BE2C (cell line): Measurements from ENCODE around the gene SPARC.

ENCODE experiments used
- DNase-seq: peaks from one replicate; pipeline ENCODE4 v3.0.0-alpha.2; 2020
- H3K27me3 ChIP-seq: fragments of 250-450 bp; sonication (Bioruptor Pico); 2 replicates; pipeline ENCODE4 v1.5.1; 2020; ENCODE audit warnings: mild to moderate bottlenecking
- H3K36me3 ChIP-seq: fragments of 250-450 bp; sonication (Bioruptor Pico); 2 replicates; pipeline ENCODE4 v1.5.1; 2020; ENCODE audit warnings: mild to moderate bottlenecking
- H3K4me1 ChIP-seq: fragments of 250-450 bp; sonication (Bioruptor Pico); 2 replicates; pipeline ENCODE4 v1.5.1; 2020
- H3K4me3 ChIP-seq: 2 replicates; pipeline ENCODE4 v1.5.1; 2011; ENCODE audit warnings: low read depth, low read length
- H3K9me3 ChIP-seq: fragments of 250-450 bp; sonication (Bioruptor Pico); 2 replicates; pipeline ENCODE4 v1.5.1; 2020
- TF ChIP-seq, protein P1 (sequence below): IDR thresholded peaks from 2 replicates; pipeline ENCODE4 v1.5.1; 2012; ENCODE audit warnings: mild to moderate bottlenecking, low read depth, low read length

SPARC gene

DNA sequence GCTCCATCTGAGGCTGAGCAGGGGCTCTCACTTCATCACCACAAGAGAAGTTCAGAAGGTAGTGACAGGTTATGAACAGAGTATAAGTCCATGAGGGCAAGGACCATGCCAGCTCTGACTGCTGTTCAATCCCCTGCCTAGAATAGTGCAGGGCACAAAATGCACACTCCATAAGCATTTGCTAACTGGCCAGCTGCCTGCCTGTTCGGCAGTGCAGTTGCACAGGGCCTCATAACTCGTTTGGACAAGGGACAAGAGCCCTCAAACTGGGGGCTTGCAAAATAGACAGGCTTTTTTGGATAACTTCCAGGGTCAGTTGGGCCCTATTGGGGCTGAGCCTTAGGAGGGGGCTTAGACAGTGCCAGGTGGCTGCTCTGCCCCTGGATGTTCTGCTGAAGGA lies 21.1 kb downstream of the SPARC start:
- H3K9me3 ChIP-seq, result no peaks in the 10 kb centered on the region
- no peak for DNase-seq
- no peaks in the 10 kb centered on the region for H3K36me3 ChIP-seq
- TF ChIP-seq, protein P1, sequence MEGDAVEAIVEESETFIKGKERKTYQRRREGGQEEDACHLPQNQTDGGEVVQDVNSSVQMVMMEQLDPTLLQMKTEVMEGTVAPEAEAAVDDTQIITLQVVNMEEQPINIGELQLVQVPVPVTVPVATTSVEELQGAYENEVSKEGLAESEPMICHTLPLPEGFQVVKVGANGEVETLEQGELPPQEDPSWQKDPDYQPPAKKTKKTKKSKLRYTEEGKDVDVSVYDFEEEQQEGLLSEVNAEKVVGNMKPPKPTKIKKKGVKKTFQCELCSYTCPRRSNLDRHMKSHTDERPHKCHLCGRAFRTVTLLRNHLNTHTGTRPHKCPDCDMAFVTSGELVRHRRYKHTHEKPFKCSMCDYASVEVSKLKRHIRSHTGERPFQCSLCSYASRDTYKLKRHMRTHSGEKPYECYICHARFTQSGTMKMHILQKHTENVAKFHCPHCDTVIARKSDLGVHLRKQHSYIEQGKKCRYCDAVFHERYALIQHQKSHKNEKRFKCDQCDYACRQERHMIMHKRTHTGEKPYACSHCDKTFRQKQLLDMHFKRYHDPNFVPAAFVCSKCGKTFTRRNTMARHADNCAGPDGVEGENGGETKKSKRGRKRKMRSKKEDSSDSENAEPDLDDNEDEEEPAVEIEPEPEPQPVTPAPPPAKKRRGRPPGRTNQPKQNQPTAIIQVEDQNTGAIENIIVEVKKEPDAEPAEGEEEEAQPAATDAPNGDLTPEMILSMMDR, result no peak
- H3K27me3 ChIP-seq, result no peaks in the 10 kb centered on the region
- peaks cover 9% of the 10 kb centered on the region for H3K4me1 ChIP-seq
- no peak overlapping the region for H3K4me3 ChIP-seq

DNA sequence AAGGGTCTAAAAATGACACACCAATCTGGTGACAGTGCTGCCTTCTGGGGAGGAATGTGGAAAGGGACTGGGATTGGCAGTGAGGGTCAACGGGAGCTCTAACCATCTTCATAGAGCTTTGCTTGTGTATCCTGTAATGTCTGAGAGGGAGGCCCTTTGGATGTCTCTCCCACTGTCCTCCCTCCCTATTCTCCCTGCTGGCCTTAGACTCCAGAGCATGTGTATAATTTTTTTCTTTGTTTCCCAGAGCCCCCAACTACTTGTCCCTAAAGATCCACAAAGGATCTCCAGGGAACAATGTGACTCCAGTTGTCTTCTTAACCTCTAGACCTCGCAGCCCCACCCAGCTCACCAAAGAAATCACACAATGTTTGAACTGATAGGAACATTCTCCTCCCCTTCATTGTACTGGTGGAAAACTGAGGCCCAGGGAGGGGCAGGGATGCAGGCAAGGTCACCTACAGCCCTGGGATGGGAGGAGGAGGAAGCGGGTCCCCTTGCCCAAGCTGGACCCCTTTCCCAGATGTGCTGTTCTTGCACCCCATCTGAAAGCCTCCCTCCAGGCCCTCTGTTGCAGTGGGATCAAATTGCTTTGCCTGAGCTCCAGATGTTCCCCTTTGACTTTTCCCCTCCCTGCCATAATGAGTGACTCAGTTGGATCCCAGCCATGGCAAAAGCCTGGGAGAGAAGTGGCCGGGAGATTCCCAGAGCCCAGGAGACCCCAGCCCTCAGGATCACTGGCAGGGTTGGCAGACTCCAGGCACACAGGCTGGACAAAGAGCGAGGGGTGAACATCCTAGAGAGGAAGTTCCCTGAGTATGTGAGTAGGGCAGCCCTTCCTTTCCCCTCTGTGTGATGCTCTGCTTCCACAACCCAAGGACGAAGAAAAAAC lies 21.8 kb downstream of the SPARC start:
- TF ChIP-seq, protein P1, result no peak
- Histone ChIP-seq H3K36me3 (no peaks in the 10 kb centered on the region), H3K4me1 (peaks cover 4% of the 10 kb centered on the region; the same call in 1 of the 2 replicates), H3K27me3 (no peaks in the 10 kb centered on the region), H3K9me3 (no peaks in the 10 kb centered on the region), H3K4me3 (no peak overlapping the region)
- DNase-seq, result peak; percentile 36

DNA sequence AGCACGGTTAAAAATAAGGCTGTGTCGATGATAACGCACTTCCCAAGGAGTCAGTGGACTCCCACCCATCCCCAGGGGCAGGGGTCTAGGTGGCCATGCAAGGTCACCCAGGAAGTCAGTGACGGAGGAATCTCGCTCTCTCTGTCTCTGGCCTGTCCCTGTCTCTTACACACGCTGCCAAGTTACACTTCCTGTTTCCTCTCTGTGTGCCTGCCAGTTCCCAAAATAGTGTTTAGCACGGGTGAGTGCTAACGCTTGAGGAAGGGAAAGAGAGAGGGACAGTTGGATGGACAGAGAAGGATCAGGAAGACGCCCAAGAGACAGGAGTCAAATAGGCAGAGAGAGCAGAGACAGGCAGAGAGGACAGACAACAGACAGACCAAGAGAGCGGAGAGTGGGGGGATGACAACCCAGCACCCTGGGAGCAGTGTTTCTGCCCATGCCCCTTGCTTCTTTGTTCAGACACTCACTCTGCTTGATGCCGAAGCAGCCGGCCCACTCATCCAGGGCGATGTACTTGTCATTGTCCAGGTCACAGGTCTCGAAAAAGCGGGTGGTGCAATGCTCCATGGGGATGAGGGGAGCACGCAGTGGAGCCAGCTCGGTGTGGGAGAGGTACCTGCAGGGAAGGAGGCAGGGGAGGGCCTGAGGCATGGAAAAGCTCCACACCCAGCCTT lies 23.0 kb downstream of the SPARC start:
- H3K4me1 ChIP-seq, result no peaks in the 10 kb centered on the region; the same call in 1 of the 2 replicates
- no peaks in the 10 kb centered on the region for H3K9me3 ChIP-seq
- DNase-seq, result no peak
- TF ChIP-seq, protein P1, result no peak
- H3K4me3 ChIP-seq, result no peak overlapping the region
- no peaks in the 10 kb centered on the region for H3K27me3 ChIP-seq
- no peaks in the 10 kb centered on the region for H3K36me3 ChIP-seq

DNA sequence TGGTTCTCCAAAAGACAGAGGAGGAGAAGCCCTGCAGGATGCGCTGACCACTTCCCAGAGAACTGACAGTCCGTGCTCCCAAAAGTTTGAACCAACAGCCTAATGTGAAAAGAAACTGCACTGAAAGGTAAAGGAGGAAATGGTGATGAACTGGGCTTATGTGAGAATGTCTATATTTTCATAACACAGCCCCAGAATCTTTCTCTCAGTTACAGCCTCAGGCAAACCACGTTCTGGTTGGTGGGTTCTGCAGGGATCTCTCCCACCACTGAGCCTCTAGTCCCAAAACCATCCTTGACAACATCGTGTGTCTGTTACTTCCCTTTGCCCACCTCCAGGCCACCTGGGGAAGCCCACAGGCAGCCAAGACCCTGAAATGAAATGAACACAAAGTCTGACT lies 23.9 kb downstream of the SPARC start:
- Histone ChIP-seq H3K4me1 (no peaks in the 10 kb centered on the region; the same call in 1 of the 2 replicates), H3K9me3 (no peaks in the 10 kb centered on the region), H3K36me3 (no peaks in the 10 kb centered on the region), H3K27me3 (no peaks in the 10 kb centered on the region), H3K4me3 (no peak overlapping the region)
- TF ChIP-seq, protein P1, result no peak
- DNase-seq, result no peak

DNA sequence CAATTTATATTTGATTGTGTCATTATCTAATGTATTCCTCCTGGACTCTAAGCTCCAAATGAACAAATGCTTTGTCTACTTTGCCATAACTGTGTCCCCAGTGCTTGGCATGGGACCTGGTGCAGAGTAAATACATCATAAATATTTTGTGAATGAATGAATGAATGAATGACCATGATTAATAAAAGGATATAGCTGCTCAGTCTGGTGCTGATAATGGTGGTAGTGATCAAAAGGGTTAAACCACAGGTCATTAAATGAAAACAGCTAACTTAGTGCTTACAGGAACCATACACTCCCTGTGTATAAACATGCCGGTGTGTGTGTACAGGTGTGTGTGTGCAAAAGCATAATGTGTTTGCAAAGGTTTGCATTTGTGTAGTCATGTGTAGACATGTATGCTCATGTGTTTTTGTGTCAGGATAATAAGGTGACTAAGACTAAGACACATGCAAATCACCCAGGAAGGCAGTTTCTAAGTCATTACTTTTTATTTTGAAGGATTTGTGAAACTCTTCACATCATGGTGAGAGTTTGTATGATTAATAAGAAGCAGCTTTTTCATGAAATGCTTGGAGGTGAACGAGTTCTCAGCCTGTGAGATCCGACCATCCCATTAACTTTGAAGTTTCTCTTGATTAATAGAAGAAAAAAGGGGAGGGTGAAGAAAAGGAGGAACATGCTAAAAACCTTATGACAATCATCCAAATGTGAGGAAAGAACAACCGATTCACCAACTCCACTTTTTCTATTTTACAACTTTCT lies 24.6 kb downstream of the SPARC start:
- TF ChIP-seq, protein P1, result no peak
- Histone ChIP-seq H3K27me3 (no peaks in the 10 kb centered on the region), H3K9me3 (no peaks in the 10 kb centered on the region), H3K4me1 (no peaks in the 10 kb centered on the region; the same call in 1 of the 2 replicates), H3K4me3 (no peak overlapping the region), H3K36me3 (no peaks in the 10 kb centered on the region)
- no peak for DNase-seq
